ENCODE results near the gene ATG4C.

- TF ChIP-seq EZH2 (IDR thresholded peaks at IDR 0.05; ENCODE audit: insufficient read depth, poor library complexity, severe bottlenecking) (no peak), EZH2phosphoT487 (IDR thresholded peaks at IDR 0.05; ENCODE audit: insufficient read depth, low read depth) (no peak)
These were observed 37.2 kb upstream of the ATG4C start for GRCh38 chr1:62746809-62747138.

Data from GM23248 (cell line).